HG03469 (cell line): Measurements from ENCODE around the gene ACSS2.

ENCODE experiments used
- ATAC-seq: cut with Tn5 transposase; IDR thresholded peaks from one replicate; pipeline ENCODE4 v1.9.1; 2021; ENCODE audit warnings: mild to moderate bottlenecking, moderate library complexity, moderate number of reproducible peaks; ENCODE audit not compliant: unreplicated experiment

Gene ACSS2

DNA sequence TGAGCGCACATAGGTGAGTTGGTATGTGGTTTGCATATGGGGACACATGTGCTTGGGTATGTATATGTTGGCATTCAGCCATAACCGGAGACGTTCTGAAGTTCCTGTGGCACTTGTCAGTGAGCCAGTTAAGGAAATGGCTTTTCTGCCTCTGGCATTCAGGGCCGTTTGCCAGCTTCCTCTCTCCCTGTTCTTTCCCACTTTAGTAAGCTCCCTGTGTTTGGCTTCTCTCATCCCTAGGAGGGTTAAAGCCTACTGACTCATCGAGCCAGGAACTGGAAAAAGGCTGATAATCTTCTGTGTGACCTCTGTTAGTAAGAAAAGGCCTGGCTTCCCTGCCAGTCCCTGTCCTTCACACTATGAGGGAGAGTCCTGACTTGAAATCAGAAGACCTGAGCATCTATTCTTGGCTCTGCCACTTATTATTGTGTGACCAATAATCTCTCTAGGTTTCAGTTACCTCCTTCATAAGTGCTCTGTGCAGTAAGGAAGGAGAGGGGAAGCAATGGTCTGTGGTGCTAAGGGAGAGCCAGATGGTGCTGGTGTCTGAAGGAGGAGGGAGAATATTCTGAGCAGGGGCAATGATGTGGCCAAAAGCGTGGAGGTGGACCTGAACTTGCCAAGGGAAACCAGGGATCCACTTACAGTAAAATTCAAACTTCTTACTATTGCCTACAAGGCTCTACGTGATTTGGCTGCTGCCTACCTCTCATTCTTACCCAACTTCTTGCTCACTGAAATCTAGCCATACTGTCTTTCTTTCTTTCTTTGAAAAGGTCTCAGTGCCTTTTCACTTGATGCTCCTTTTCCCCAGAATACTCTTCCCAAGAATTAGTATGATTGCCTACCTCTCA is 31.4 kb downstream of the ACSS2 start:
- no peak for ATAC-seq

DNA sequence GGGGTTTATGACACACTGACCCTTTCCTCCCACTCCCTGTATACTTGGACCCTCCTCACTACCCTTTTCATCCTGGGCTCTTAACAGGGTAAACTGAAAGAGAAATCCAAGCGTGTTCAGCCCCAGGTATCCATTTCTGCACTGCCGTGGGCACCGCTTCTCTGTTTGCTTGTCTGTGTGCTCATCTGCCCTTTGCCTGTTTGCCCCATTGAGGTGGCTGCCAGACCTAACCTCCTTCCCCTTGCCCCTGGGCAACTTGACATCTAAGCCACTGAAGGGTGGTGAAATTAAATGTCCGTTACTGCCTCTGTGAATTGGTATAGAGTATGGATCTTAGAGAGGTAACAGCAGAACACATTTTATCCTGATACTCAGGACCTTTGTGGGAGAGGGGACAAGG is 38.7 kb downstream of the ACSS2 start:
- no peak for ATAC-seq

DNA sequence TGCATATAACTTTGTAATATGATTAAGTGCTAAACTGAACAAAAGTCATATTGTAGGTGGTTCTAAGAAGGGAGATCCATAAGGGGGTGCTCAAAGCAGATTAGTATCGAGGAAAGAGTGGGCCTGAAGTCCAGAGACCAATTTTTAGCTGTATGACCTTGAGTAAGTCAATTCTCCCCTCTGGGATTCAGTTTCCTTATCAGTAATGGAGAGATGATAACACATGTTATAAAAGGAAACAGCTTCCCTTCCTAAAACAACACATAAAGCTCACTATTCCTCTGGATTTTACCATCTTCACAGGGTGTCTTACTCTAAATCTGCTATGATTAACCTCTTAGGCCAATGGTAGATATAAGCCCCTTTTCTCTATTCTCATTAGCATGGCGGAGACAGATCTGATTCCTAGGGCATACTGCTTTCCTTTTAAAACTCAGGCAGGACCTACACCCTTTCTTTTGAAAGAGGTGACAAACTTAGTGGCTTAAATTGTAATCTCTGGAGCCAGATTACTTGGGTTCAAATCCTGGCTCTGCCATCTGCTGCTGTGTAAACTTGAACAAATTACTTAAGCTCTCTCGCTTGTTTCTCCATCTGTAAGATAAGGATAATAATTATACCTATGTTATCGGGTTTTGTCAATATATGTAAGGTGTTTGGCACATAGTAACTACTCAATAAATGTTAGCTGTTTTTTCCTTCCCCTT is 39.5 kb downstream of the ACSS2 start:
- no peak for ATAC-seq

GRCh38 chr20:34916774-34917354 is 40.5 kb downstream of the ACSS2 start:
- ATAC-seq: no peak

DNA sequence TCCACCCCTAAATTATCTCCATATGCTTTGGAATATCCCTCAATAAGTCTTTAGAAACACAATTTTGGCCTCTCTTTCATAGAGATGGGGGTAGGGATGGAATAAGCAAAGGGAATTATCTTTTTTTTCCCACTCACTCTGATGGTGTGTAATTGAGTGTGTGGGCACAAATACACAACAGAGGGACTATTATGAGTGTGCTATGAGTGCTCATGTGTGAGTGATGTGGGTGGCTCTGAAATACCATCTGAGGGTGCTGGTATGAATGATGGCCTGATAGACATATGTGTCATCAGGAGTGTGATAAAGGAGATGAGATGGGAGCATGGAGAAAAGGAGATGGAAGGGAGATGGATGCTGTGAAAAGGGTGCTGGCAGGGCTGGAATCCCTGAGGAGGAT is 43.6 kb downstream of the ACSS2 start:
- ATAC-seq: no peak

GRCh38 chr20:34921436-34921835 is 45.0 kb downstream of the ACSS2 start:
- ATAC-seq: no peak

DNA sequence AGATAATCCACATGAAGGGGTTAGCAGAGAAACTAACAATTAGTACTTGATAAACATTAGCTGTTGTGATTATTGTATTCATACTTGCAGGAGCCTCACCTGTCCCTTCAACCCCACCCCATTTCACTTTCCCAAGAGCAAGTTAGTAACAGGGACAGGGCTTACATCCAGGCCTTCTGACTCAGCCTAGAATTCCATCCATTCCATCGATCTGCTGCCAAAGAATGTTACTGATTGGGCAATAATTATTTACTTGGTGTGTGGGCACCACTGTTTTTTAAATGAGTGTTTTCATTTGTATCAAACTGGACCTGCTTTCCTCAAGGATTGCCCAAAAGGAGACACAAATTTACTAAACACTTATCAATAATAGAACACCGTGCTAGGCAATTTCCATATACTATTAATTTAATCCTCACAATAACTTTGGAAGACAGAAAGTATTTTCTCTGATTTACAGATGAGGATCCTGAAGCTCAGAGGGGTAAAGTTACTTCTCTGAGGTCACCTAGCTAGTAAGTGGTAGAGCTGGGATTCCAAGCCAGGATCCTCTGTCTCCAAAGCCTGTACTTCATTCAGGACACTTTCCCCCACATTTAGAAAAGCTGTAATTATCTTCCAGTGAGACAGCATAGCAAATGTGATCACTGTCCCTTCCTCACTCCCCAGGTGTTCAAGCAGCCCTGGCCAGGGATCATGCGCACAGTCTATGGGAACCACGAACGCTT is 46.4 kb downstream of the ACSS2 start:
- ATAC-seq: no peak

- no peak for ATAC-seq
Measured at GRCh38 chr20:34923414-34923813, 47.0 kb downstream of the ACSS2 start.

DNA sequence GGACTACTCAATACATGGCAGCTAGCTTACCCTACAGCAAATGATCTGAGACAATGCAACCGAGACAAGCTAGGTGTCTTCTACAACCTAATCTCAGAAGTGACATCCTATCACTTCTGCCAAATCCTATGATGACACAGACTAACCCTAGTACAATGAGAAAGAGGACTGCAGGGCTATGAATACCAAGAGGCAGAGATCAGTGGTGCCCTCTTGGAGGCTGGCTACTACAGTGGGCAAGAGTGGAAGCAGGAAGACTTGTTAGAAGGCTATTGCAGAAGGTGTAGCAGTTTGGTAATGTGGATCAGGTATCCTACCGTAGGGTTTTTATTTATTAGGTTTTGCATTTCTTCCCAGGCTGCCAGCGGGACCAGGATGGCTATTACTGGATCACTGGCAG is 48.9 kb downstream of the ACSS2 start:
- ATAC-seq: no peak

DNA sequence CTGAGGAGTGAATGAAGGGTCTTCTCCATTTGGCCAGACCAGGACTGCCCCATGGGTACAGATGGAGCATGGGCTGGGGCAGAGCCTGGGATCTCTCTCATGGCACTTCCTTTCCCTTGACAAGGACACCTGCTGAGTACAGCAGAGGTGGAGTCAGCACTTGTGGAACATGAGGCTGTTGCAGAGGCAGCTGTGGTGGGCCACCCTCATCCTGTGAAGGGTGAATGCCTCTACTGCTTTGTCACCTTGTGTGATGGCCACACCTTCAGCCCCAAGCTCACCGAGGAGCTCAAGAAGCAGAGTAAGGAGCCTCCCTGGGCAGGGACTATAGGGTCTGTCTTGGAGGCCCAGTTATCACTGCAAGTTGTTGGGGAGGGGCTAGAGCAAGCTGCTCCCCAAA is 49.6 kb downstream of the ACSS2 start:
- no peak for ATAC-seq

DNA sequence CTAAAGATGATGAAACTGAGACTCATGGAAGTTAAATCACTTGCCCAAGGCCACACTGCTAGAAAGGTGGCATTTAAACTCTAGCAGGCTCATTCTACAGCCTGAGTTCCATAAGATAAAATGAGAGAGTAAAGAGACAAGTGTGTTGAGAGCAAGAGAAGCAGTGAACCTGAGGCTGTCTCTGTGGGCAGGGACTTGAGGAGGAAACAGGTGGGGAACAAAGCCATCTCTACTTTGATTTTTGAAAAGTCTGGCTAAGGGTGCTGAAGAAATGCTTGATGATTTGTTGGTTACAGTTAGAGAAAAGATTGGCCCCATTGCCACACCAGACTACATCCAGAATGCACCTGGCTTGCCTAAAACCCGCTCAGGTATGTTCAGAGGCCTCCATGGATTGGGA is 50.2 kb downstream of the ACSS2 start:
- ATAC-seq: no peak

GRCh38 chr20:34927736-34928135 is 51.3 kb downstream of the ACSS2 start:
- ATAC-seq: no peak

GRCh38 chr20:34928411-34928810 is 52.0 kb downstream of the ACSS2 start:
- ATAC-seq: no peak

DNA sequence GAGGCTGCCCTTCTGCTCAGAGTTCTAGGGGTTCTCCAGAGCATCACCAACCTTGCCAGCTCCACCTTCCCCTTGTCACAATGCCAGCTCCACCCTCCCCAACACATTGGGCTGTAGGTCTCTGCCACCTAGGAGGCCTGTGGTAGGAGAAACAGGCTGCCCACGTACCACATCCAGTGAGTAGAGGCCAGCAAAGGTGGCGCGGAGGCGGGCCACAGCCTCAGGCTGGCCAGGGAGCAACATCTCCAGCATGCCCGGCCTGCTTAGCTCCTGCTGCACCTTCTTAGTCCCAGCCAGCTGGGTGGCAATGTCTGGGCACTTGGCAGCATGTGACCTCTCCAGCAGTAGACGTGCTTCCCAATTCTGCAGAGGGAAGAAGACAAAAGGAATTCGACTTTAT is 55.4 kb downstream of the ACSS2 start:
- ATAC-seq: no peak

- ATAC-seq: no peak
Measured at GRCh38 chr20:34938466-34939163, 62.2 kb downstream of the ACSS2 start.

GRCh38 chr20:34940081-34940481 is 63.7 kb downstream of the ACSS2 start:
- ATAC-seq: no peak

DNA sequence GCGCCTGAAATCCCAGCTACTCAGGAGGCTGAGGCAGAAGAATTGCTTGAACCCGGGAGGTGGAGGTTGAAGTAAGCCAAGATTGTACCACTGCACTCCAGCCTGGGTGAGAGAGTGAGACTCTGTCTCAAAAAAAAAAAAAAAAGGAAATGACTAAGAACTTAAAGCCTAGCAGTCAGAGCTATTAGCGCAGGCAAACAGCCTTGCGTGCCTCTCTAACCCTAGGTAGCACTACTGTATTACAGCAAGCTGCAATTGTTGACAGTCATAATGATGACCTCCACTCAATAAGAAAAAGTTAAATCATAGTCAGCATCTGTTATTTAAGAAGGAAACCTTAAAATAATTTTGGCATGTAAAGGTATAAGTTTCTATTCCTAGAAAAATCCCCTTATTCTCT is 64.8 kb downstream of the ACSS2 start:
- ATAC-seq: no peak

- ATAC-seq: no peak
Measured at GRCh38 chr20:34942301-34942700, 65.9 kb downstream of the ACSS2 start.

GRCh38 chr20:34943808-34944567 is 67.6 kb downstream of the ACSS2 start:
- ATAC-seq: no peak
